GM19463 (cell line): ENCODE data around the gene CD163.
"Not testable (repeated sequence)": the region's sequence is repeated elsewhere in the genome, so short reads cannot be mapped to it uniquely, and the experiment has no call there.

ENCODE experiments used
- ATAC-seq: cut with Tn5 transposase; IDR thresholded peaks from one replicate; pipeline ENCODE4 v1.9.1; 2021; ENCODE audit warnings: mild to moderate bottlenecking, moderate library complexity; ENCODE audit not compliant: unreplicated experiment

Gene CD163

GRCh38 chr12:7503686-7504415 is at the start of gene CD163:
TSS of gene CD163 (minus strand) at chr12:7503777. CDS start at chr12:7503690, 87 bp downstream.
- no peak for ATAC-seq

GRCh38 chr12:7542813-7543212 is 39.2 kb upstream of the CD163 start:
- ATAC-seq, result no peak

- no peak for ATAC-seq
These were observed 38.5 kb upstream of the CD163 start for GRCh38 chr12:7542046-7542445.

- no peak for ATAC-seq
These were observed 10.8 kb upstream of the CD163 start for GRCh38 chr12:7514416-7514815.

GRCh38 chr12:7512553-7512952 is 9.0 kb upstream of the CD163 start:
- no peak for ATAC-seq

GRCh38 chr12:7509793-7510470 is 6.4 kb upstream of the CD163 start:
- ATAC-seq, result not testable (repeated sequence)

GRCh38 chr12:7502612-7503011 is 965 bp downstream of the CD163 start:
- no peak for ATAC-seq

GRCh38 chr12:7501031-7501588 is 2.5 kb downstream of the CD163 start:
- no peak for ATAC-seq

- no peak for ATAC-seq
These were observed 3.9 kb downstream of the CD163 start for GRCh38 chr12:7499636-7500035.

- no peak for ATAC-seq
These were observed 4.8 kb downstream of the CD163 start for GRCh38 chr12:7498809-7499208.

- no peak for ATAC-seq
These were observed 5.9 kb downstream of the CD163 start for GRCh38 chr12:7497661-7498060.

GRCh38 chr12:7496451-7496850 is 7.1 kb downstream of the CD163 start:
- no peak for ATAC-seq

- no peak for ATAC-seq
These were observed 8.4 kb downstream of the CD163 start for GRCh38 chr12:7495136-7495535.

- no peak for ATAC-seq
These were observed 10.6 kb downstream of the CD163 start for GRCh38 chr12:7493006-7493405.

- no peak for ATAC-seq
These were observed 17.1 kb downstream of the CD163 start for GRCh38 chr12:7486512-7486911.

- ATAC-seq, result no peak
These were observed 18.5 kb downstream of the CD163 start for GRCh38 chr12:7485095-7485494.

GRCh38 chr12:7483343-7483742 is 20.2 kb downstream of the CD163 start:
- no peak for ATAC-seq

GRCh38 chr12:7479771-7480170 is 23.8 kb downstream of the CD163 start:
- no peak for ATAC-seq

GRCh38 chr12:7472060-7472459 is 31.5 kb downstream of the CD163 start:
- no peak for ATAC-seq

- no peak for ATAC-seq
These were observed 43.0 kb downstream of the CD163 start for GRCh38 chr12:7460375-7461259.

GRCh38 chr12:7459973-7460372 is 43.6 kb downstream of the CD163 start:
- ATAC-seq, result no peak
